ENCODE results near the gene OR1K1. TPM values are rescaled to one million over a fixed set of nuclear protein-coding genes. Genes with fewer than 3 reads are reported as not detected.
A peak's percentile ranks its signal among the peaks of the same experiment; 100 is the strongest.

OR1K1 gene
- total and polyA plus RNA-seq, 10 of the 15 experiments (the other 5 are each of a cell fraction or from before 2014, with no cell fraction given) = not detected

- SMC1A ChIA-PET (ENCODE audit: uncharacterized antibody, unreplicated experiment) = interaction anchor here (0.9 kb wide), 1 partner anchor 15 kb away, joined by 3 read pairs; no protein-coding TSS in a partner anchor
- intact Hi-C loops (cut with micrococcal nuclease; ENCODE audit: unreplicated experiment) = no loop called here
- POLR2A ChIA-PET = no interaction called here
- no peak for TF ChIP-seq MLLT1 (IDR thresholded peaks at IDR 0.05)
- no peak for TF ChIP-seq SMAD5 (IDR thresholded peaks at IDR 0.05; ENCODE audit: low read depth)
- no peak for TF ChIP-seq ZNF274 (IDR thresholded peaks at IDR 0.05; ENCODE audit: insufficient read depth, insufficient read length)
- no peak for TF ChIP-seq EZH2 (IDR thresholded peaks at IDR 0.05; ENCODE audit: borderline replicate concordance, control insufficient read depth, low read depth, low read length)
- TF ChIP-seq ATF2 (IDR thresholded peaks at IDR 0.05; ENCODE audit: low read length) = no peak
- TF ChIP-seq MEF2A (IDR thresholded peaks at IDR 0.05; ENCODE audit: insufficient read depth, low read depth, low read length) = no peak
- no peak for TF ChIP-seq CHD4 (IDR thresholded peaks at IDR 0.05)
- no peak for TF ChIP-seq ZBTB11 (CRISPR knock-in tag; IDR thresholded peaks at IDR 0.05)
- TF ChIP-seq CBX3 (IDR thresholded peaks at IDR 0.05; ENCODE audit: borderline replicate concordance, low read depth) = no peak
- no peak for TF ChIP-seq LARP7 (IDR thresholded peaks at IDR 0.05)
- no peak for TF ChIP-seq FOS (IDR thresholded peaks at IDR 0.05; ENCODE audit: borderline replicate concordance, extremely low read depth, insufficient read length)
- TF ChIP-seq PML (IDR thresholded peaks at IDR 0.05; ENCODE audit: low read length) = no peak
- TF ChIP-seq CTCF (IDR thresholded peaks at IDR 0.05 in 2 of 3, conservative IDR thresholded peaks at IDR 0.05 in 1 of 3; ENCODE audit: control insufficient read depth in 2 of 3, extremely low read depth in 1 of 3, insufficient read depth in 1 of 3, low read depth in 3 of 3, low read length in 3 of 3) = no peak
- TF ChIP-seq EGR1 (IDR thresholded peaks at IDR 0.05; ENCODE audit: borderline replicate concordance in 1 of 2, low read depth in 2 of 2, low read length in 2 of 2) = no peak
- no peak for TF ChIP-seq MTA2 (IDR thresholded peaks at IDR 0.05; ENCODE audit: low read depth)
Observed at GRCh38 chr9:122844137-122844536, 44.2 kb downstream of the OR1K1 start.

More at GRCh38 chr9:122844137-122844536, 44.2 kb downstream of the OR1K1 start:
- no peak for ATAC-seq
- Histone ChIP-seq H3K36me3 (ENCODE audit: control insufficient read depth in 2 of 2, insufficient read depth in 2 of 2, low read length in 1 of 2) (peaks cover 0 to 9% of the 10 kb centered on the region in 2 experiments; a peak in 1 of 4 replicates), H3K27ac (ENCODE audit: control insufficient read depth, insufficient read depth) (no peak overlapping the region), H3K27me3 (replicated peaks in 1 of 2; ENCODE audit: control insufficient read depth in 2 of 2, insufficient read depth in 2 of 2, low read length in 1 of 2) (no peaks in the 10 kb centered on the region), H3K9ac (ENCODE audit: control insufficient read depth, insufficient read depth, low read length) (no peak overlapping the region), H3K79me2 (ENCODE audit: control insufficient read depth, insufficient read depth, low read length) (no peaks in the 10 kb centered on the region), H3K4me2 (ENCODE audit: control insufficient read depth, insufficient read depth) (no peak overlapping the region), H3K4me1 (ENCODE audit: control insufficient read depth, insufficient read depth, low read length) (no peaks in the 10 kb centered on the region), H4K20me1 (ENCODE audit: control insufficient read depth, insufficient read depth) (no peaks in the 10 kb centered on the region), H3K4me3 (no peak overlapping the region), H3K9me3 (replicated peaks; ENCODE audit: control insufficient read depth, insufficient read depth, low read length) (no peaks in the 10 kb centered on the region), H2AFZ (ENCODE audit: control insufficient read depth, low read depth, low read length) (no peak overlapping the region)
- in situ Hi-C loops (cut with MboI) = no loop called here
- ChIA-PET CTCF (interaction anchor here (0.5 to 0.8 kb wide), 2 partner anchors 9 to 851 kb away, joined by 3 to 4 read pairs; no protein-coding TSS in a partner anchor), RAD21 (ENCODE audit: unreplicated experiment) (no interaction called here)
- no peak for DNase-seq (ENCODE audit: low read depth, low spot score)
- no TSS peak for BruUV-seq (replicated peaks)
- 100% methylated on average over 1 of the region's 1 CpG for WGBS (ENCODE audit: insufficient coverage, insufficient replicate concordance, low lambda C conversion rate, missing lambda C conversion rate)
- peak; percentile 83 for FAIRE-seq

Data from GM12878 (cell line).